Activated naive CD8-positive, alpha-beta T cell treated with anti-CD3 and anti-CD28 coated beads, Interleukin-2, amount 50 U/mL, for 24 hours (primary cell): Measurements from ENCODE around the gene MTFMT.

ENCODE experiments used
- ATAC-seq: fragments of 150-1000 bp; cut with Tn5 transposase; one replicate; pipeline ENCODE4 v1.10.0; 2021
- DNase-seq: peaks from one replicate; pipeline ENCODE4 v3.0.0; 2021
- H3K27ac Mint-ChIP-seq: one replicate; pipeline ENCODE4 v1.8.0; 2021; ENCODE audit warnings: mild to moderate bottlenecking, mixed read lengths
- H3K27me3 Mint-ChIP-seq: one replicate; pipeline ENCODE4 v1.8.0; 2021; ENCODE audit warnings: mixed read lengths
- H3K36me3 Mint-ChIP-seq: one replicate; pipeline ENCODE4 v1.8.0; 2021; ENCODE audit warnings: low read depth, mixed read lengths
- H3K4me1 Mint-ChIP-seq: one replicate; pipeline ENCODE4 v1.8.0; 2021; ENCODE audit warnings: mixed read lengths
- H3K4me3 Mint-ChIP-seq: one replicate; pipeline ENCODE4 v1.8.0; 2021; ENCODE audit warnings: mild to moderate bottlenecking, moderate library complexity, mixed read lengths
- H3K9me3 Mint-ChIP-seq: one replicate; pipeline ENCODE4 v1.8.0; 2021; ENCODE audit warnings: mixed read lengths

The MTFMT gene

DNA sequence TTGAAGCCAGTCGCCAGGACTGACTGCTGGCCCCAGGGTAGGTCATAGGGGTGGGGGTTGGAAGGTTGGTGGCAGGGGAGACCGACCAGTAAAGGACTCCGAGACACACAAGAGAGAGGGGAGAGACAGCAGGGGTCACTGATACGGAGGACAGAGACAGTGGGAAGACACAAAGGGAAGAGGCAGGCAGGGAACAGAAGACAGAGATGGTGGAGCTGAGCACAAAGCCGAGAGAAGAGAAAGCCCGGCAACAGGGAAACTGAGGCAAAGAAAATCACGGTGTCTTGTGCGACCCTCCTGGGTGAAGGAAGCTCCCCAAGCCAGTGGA is 37.8 kb upstream of the MTFMT start:
- H3K4me3 Mint-ChIP-seq = no peak overlapping the region
- H3K27me3 Mint-ChIP-seq = peaks cover 35% of the 10 kb centered on the region
- DNase-seq (no peak), ATAC-seq (no peak)
- H3K4me1 Mint-ChIP-seq = peaks cover 4% of the 10 kb centered on the region
- no peak overlapping the region for H3K27ac Mint-ChIP-seq
- H3K36me3 Mint-ChIP-seq = no peaks in the 10 kb centered on the region
- H3K9me3 Mint-ChIP-seq = no peaks in the 10 kb centered on the region

DNA sequence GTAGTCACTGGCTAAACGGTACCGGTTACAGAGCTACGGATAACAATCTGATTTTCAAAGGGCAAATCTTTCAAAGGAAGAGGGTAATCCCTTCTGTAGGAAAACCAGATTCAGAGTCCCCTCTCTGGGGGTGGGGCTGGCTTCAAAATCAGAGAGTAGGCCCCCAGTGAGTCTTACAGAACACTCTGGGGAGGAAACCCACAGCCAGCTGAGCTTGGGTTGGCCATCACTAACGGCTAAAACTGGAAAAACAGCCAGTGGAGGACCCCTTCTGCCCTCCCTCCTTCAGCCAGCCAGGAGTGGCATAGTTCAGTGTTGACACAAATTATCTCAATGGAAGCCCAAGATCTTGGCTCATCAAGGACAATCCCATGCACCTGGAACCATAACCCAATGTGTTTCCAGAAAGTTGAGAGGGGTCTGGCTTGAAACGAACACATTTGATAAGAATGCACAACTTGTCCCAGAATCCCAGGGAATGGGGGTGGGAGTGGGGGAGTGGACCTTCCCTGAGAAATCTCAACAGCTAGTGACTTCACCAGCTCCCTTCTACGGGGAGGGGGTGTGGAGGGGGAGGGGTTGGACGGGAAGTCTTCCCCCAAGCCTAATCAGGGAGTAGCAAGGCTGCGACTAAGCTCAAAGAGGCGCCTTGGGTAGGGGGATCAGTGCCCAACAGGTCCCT is 37.3 kb upstream of the MTFMT start:
- Mint-ChIP-seq H3K27ac (no peak overlapping the region), H3K4me3 (no peak overlapping the region), H3K36me3 (no peaks in the 10 kb centered on the region), H3K27me3 (peaks cover 35% of the 10 kb centered on the region), H3K9me3 (no peaks in the 10 kb centered on the region), H3K4me1 (peaks cover 4% of the 10 kb centered on the region)
- no peak for DNase-seq
- no peak for ATAC-seq

DNA sequence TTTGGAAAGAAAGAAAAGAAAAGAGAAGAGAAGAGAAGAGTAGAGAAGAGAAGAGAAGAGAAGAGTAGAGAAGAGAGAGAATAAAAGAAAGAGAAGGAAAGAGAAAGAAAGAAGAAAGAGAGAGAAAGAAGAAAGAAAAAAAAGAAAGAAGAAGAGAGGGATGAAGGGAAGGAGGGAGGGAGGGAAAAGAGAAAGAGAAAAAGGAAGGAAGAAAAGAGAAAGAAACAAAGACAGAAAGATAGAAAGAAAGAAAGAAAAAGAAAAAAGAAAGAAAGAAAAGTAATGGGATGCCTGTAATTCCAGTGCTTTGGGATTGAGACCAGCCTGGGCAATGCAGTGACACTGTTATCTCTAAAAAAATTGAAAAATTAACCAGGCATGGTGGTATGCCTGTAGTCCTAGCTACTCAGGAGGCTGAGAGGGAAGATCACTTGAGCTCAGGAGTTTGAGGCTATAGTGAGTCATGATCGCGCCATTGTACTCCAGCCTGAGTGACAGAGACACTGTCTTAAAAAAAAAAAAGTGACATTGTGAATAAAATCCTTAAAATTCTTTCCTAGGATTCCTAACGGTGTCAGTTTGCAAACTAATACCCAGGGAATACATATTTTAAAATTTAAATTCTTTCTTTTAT is 36.7 kb upstream of the MTFMT start:
- Mint-ChIP-seq H3K4me3 (no peak overlapping the region), H3K9me3 (no peaks in the 10 kb centered on the region), H3K27ac (no peak overlapping the region), H3K4me1 (peaks cover 4% of the 10 kb centered on the region), H3K27me3 (peaks cover 35% of the 10 kb centered on the region), H3K36me3 (no peaks in the 10 kb centered on the region)
- DNase-seq (no peak), ATAC-seq (no peak)

DNA sequence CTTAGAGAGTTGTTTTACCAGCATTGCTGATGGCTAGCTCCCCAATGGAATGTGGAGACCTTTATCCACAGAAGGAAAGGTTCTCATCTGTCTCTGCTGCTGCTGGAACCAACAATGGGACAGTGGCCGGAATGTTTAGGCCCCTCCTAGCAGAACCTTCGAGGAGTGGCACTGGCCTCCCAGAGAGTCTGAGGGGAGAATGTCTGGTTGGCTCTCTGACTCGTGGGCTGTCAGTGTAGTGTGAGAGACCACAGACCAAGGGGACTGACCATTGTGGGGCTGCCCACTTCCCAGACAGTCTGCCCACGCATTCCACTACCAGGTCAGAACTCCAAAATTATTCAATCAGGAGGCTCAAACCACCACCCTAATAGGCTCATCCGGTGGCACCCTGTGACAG is 33.3 kb upstream of the MTFMT start:
- DNase-seq = no peak
- peaks cover 4% of the 10 kb centered on the region for H3K4me1 Mint-ChIP-seq
- H3K4me3 Mint-ChIP-seq = no peak overlapping the region
- no peak for ATAC-seq
- no peak overlapping the region for H3K27ac Mint-ChIP-seq
- no peaks in the 10 kb centered on the region for H3K36me3 Mint-ChIP-seq
- no peaks in the 10 kb centered on the region for H3K9me3 Mint-ChIP-seq
- H3K27me3 Mint-ChIP-seq = peaks cover 28% of the 10 kb centered on the region

DNA sequence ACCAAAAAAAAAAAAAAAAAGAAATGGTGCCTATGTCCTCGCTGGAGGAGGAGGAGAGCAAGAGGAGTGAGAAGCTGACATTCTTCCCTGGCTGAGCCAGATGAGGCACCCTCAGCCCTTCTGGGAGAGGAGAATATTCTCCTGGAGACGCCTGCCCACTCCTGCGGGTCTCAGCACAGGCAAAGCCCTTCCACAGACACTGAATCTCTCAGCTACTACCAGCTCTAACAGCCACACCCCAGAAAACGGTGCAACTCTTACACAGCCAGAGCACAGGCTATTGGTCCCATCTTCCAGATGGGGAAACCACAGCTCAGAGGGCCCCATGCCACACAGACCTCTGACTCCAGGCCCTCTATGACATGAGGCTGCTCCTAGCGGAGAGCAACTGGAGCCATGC is 32.6 kb upstream of the MTFMT start:
- Mint-ChIP-seq H3K9me3 (no peaks in the 10 kb centered on the region), H3K4me3 (no peak overlapping the region), H3K4me1 (peaks cover 2% of the 10 kb centered on the region), H3K27me3 (peaks cover 26% of the 10 kb centered on the region), H3K27ac (no peak overlapping the region), H3K36me3 (no peaks in the 10 kb centered on the region)
- no peak for DNase-seq
- no peak for ATAC-seq

DNA sequence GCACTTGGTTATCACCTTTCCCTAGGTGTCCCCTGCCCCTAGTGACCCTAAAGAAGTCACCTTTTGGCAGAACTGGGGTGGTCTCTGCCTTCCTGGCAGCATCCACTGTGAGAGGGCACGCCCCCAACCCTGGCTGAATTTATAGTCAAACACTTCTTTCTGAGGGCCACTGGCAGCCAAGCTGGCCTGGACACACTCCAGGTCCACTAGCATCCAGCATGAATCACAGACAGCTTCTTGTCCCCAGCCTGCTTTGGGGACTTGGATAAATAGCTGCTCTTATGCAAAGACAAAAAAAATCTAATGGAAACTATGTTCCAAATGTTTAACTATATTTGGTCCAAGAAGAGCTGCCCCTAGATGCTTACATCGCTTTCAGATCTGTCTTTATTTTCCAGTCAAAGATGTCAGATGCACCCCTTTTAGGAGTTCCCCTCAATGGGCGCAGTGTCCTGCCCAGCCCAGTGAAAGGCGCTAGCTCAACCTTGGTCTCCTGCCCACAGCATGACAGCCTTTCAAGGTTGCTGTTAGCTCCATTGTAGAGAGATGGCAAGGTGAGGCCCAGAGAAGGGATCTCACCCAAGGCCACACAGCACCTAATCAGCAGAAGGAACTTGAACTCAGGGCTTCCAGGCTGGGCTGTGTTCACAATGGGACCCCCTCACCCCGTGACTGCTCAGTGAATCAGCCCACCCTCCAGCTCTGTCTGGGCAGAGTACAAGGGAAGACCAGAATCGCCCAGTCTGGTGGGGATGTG is 31.4 kb upstream of the MTFMT start:
- Mint-ChIP-seq H3K27ac (no peak overlapping the region), H3K27me3 (peaks cover 14% of the 10 kb centered on the region), H3K9me3 (no peaks in the 10 kb centered on the region), H3K4me1 (peaks cover 2% of the 10 kb centered on the region), H3K36me3 (no peaks in the 10 kb centered on the region), H3K4me3 (no peak overlapping the region)
- no peak for DNase-seq
- ATAC-seq = no peak

DNA sequence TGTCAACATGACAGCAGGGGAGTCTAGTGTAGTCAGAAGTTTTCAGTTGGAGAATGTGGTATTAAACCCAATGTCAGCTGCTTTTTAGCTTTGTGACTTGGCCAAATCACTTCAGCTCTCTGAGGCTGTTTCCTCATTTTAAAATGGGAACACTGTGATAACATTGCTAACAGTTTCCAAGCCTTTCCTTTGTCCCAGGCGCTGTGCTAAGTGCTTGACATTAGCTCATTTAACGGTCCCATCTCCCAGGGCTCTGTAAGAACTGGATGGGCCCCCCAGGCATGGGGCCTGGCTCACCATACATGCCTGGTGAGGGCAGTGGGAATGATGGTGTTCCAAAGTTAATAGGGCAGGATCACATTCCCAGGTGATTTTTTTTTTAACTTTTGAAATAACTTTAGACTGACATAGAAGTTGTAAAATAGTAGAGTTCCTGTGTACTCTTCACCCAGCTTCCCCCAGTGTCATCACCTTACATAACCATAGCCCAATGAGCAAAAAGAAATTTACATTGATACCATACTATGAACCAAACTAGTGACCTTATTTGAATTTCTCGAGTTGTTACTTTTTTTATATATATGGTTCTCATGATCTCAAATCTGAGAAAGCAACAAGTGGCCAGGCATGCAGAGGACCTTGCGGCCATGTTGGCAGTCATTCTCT is 30.6 kb upstream of the MTFMT start:
- H3K4me3 Mint-ChIP-seq = no peak overlapping the region
- no peaks in the 10 kb centered on the region for H3K36me3 Mint-ChIP-seq
- H3K4me1 Mint-ChIP-seq = peaks cover 2% of the 10 kb centered on the region
- no peak overlapping the region for H3K27ac Mint-ChIP-seq
- H3K27me3 Mint-ChIP-seq = peaks cover 7% of the 10 kb centered on the region
- DNase-seq = no peak
- no peak for ATAC-seq
- no peaks in the 10 kb centered on the region for H3K9me3 Mint-ChIP-seq

DNA sequence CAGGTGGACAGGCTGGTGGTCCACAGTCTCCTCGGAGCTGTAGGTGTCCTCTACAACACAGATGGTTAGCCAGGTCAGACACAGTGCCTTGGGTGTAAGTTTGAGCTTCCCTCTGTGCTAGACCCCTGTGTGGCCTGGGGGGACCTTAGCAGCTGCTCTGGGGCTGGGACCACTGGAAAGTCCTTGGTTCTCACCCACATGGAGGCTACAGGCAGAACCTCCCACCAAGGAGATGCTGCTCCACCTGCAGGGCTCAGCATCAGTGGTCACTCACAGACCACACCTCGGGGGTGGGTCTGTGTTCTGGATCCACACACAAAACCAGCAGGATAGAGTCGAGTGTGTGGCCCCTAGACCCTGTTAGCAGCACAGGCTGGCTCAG is 29.9 kb upstream of the MTFMT start:
- Mint-ChIP-seq H3K9me3 (no peaks in the 10 kb centered on the region), H3K36me3 (no peaks in the 10 kb centered on the region), H3K4me3 (no peak overlapping the region), H3K27ac (no peak overlapping the region), H3K27me3 (peaks cover 2% of the 10 kb centered on the region), H3K4me1 (peaks cover 2% of the 10 kb centered on the region)
- ATAC-seq (no peak), DNase-seq (no peak)

DNA sequence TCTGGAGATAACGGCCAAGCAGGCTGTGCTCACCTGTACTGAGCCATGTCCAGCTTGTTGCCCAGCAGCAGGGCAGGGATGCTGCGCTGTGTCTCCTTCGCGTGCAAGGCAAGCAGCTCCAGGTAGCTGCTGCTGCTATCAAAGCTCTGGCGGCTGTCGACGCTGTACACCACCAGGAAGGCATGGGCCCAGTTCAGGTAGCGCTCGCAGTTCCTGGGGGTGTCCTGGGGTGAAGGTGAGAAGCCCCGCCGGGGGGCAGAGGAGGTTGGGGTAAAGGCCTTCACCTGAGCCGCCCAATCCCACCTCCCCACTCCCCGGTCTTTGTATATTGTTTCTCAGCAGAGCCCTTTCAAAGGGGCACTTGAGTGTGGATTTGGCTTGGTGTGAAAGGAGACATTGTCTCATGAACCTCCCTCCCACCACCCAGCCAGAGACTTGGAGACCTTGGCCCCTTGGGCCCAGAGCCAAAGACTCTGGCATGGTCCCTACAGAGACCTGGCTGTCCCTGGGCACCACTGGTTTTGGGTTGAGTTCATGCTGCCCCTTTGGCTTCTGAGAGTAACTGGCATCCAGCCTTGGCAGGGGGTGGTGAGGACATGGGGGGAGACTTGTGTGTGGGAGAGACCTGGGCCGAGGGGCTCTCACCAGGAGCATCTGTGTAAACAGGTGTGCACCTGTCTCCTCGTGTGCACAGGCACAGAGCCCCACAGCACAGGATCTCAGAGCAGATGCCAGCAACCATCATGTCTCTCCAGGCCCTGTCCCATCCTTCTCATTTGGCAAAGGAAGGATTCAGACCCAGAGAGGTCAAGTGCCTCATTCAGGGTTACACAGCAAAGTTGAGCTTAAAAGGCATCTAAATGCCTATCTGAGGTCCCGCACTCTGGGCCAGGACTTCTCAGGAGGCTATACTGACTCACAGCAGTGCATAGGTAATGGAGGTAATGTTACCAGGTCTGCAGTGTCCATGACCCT is 29.2 kb upstream of the MTFMT start:
- H3K36me3 Mint-ChIP-seq = no peaks in the 10 kb centered on the region
- peaks cover 2% of the 10 kb centered on the region for H3K4me1 Mint-ChIP-seq
- ATAC-seq (no peak), DNase-seq (no peak)
- H3K9me3 Mint-ChIP-seq = no peaks in the 10 kb centered on the region
- peaks cover 2% of the 10 kb centered on the region for H3K27me3 Mint-ChIP-seq
- no peak overlapping the region for H3K4me3 Mint-ChIP-seq
- H3K27ac Mint-ChIP-seq = no peak overlapping the region

DNA sequence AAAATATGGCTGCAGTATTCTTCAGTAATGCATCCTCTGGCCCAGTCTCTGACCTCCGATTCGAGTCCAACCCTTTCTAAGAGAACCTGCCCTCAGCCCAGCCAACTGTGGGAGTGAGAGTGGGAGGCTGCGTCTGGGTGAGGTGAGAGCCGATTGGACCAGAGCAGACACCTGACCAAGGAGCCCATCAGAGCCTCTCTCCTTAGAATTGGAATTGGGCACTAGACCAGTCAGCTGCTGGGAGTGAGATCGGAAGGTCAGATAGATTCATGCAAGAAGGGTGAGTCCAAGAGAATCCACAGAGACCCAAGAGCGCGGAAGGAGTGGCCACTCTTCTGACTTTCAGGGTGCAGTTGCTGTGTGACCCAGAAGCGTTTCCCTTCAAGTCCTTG is 28.1 kb upstream of the MTFMT start:
- no peaks in the 10 kb centered on the region for H3K9me3 Mint-ChIP-seq
- no peak for ATAC-seq
- H3K4me1 Mint-ChIP-seq = no peaks in the 10 kb centered on the region
- no peak overlapping the region for H3K27ac Mint-ChIP-seq
- H3K4me3 Mint-ChIP-seq = no peak overlapping the region
- DNase-seq = no peak
- H3K36me3 Mint-ChIP-seq = no peaks in the 10 kb centered on the region
- peaks cover 2% of the 10 kb centered on the region for H3K27me3 Mint-ChIP-seq

DNA sequence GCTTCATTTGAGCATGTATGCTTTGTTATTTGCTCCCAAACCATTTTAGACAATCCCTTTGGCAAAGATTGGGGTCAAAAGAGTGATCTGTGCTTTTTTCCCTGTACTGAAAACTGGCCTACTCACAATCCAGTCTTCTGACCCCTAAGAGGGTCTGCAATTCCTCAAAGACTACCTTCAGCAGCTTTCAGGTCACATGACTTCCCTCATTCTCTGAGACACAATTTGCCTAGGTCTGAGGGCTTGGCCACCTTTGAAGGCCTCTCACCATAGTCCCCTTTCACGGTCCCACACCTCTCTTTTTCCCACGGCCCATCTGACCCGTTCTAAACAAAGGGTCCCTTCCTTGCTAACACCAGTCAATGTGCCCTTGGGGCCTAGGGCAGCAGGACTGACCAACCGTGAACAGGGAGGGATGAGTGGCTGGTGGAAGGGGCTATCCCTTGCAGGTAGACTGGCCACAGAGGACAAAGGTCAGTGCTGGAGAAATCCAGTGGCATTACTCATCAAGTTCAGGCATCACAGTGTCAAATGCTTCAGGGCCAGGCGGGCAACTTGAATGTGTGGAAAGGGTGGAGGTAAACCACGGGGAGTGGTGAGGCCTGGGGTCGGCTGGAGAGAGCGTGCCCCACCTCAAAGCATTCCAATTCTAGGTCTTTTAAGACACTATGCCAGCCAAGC is 27.6 kb upstream of the MTFMT start:
- H3K4me3 Mint-ChIP-seq = no peak overlapping the region
- no peaks in the 10 kb centered on the region for H3K4me1 Mint-ChIP-seq
- peaks cover 2% of the 10 kb centered on the region for H3K27me3 Mint-ChIP-seq
- H3K36me3 Mint-ChIP-seq = no peaks in the 10 kb centered on the region
- H3K27ac Mint-ChIP-seq = no peak overlapping the region
- ATAC-seq (no peak), DNase-seq (no peak)
- H3K9me3 Mint-ChIP-seq = no peaks in the 10 kb centered on the region

DNA sequence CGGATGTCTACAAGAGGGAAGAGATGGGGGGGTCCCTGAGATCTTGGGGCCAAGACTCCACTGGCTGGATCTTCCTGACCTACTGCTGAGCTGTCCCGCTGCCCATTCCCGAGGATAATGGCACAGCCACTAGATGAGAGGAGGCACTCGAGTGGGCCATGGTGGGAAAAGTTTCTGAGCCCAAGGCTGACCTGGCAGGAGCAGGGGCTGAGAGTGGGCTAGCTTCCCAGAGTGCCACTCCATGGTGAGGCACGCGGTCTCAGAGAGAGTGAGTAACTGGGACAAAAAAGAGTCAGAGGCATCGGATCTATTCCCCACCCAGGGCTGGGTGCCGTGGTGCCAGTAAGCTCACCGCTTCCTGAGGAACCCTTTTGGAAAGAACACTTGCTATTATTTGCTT is 26.7 kb upstream of the MTFMT start:
- ATAC-seq (no peak), DNase-seq (no peak)
- Mint-ChIP-seq H3K9me3 (no peaks in the 10 kb centered on the region), H3K36me3 (no peaks in the 10 kb centered on the region), H3K4me3 (no peak overlapping the region), H3K4me1 (no peaks in the 10 kb centered on the region), H3K27ac (no peak overlapping the region), H3K27me3 (peaks cover 2% of the 10 kb centered on the region)

DNA sequence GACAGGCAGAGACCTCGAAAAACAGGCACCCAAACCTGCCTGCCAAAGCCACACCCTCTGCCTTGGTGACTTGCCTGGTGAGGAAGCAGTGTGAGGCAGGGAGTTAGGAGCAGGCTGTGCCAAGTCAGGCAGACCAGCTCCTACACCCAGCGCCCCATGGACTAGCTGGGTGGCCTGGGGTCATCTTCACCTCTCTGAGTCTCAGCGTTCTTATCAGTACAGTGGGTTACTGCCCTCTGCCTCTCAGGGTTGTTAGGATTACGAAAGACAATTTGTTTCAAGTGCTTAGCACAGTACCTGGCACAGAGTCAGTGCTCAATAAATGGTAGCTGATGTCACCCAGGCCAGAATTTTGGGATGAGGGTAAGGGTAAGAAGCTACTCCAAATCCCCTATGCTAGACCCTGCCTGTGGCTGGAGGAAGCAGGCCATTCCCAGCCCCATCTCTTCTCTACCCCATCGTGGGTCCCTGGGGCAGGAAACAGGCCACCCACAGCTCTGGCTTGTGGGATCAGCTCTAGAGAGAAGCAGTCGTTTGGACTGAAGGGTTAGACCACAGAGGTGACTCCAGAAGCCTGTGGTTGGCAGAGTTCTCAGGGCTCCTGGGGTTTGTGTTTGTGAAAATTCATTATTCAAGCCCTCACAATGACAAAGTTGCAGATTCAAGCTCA is 25.9 kb upstream of the MTFMT start:
- H3K4me1 Mint-ChIP-seq = peaks cover 1% of the 10 kb centered on the region
- H3K27ac Mint-ChIP-seq = no peak overlapping the region
- DNase-seq (no peak), ATAC-seq (no peak)
- no peak overlapping the region for H3K4me3 Mint-ChIP-seq
- H3K27me3 Mint-ChIP-seq = peaks cover 2% of the 10 kb centered on the region
- H3K36me3 Mint-ChIP-seq = no peaks in the 10 kb centered on the region
- no peaks in the 10 kb centered on the region for H3K9me3 Mint-ChIP-seq
